Mucosa of descending colon (tissue), 3 donors: ENCODE results near the gene ABHD2. TPM values are rescaled to one million over a fixed set of nuclear protein-coding genes. Genes with fewer than 3 reads are reported as not detected.

Experiments
- ATAC-seq: fragments of 200-7000 bp; cut with Tn5 transposase; one replicate; pipeline ENCODE4 v1.9.1; 2020; ENCODE audit warnings: mild to moderate bottlenecking, moderate library complexity
- DNase-seq, 3 donors: peaks; one replicate each; pipeline ENCODE4 v3.0.0-alpha.2; 2020
- H3K36me3 ChIP-seq: fragments of 200-600 bp; one replicate; pipeline ENCODE4 v1.8.0; 2021; ENCODE audit warnings: low read depth, mild to moderate bottlenecking
- H3K4me1 ChIP-seq: fragments of 200-600 bp; one replicate; pipeline ENCODE4 v1.8.0; 2021; ENCODE audit warnings: low read depth, mild to moderate bottlenecking
- H3K4me3 ChIP-seq: fragments of 200-600 bp; one replicate; pipeline ENCODE4 v1.8.0; 2021; ENCODE audit warnings: mild to moderate bottlenecking
- H3K9me3 ChIP-seq: fragments of 200-600 bp; one replicate; pipeline ENCODE4 v1.8.0; 2021; ENCODE audit warnings: mild to moderate bottlenecking
- CTCF ChIP-seq: fragments of 200-600 bp; IDR thresholded peaks from one replicate; pipeline ENCODE4 v1.8.0; 2022; ENCODE audit warnings: antibody characterized with exemption, mild to moderate bottlenecking
- intact Hi-C, 2 donors: fragments of 100-400 bp; cut with DNase I in 1 of 2; cut with micrococcal nuclease in 1 of 2; formaldehyde crosslinking; loops; one replicate each; pipeline versions ENCODE4 v1.11.0 to v1.11.1; 2022; cut with DNase I, micrococcal nuclease
- total RNA-seq, 3 donors: library from RNA; stranded (reverse); fragmentation: NEBNext Ultra II Directional in 2 of 3; extraction: Animal tissue kit (Norgen Biotek cat#: 25700) in 2 of 3; gene quantifications; one replicate each; pipeline versions ENCODE4 v1.2.1 to v1.2.4, GENCODE V29; 2021 to 2023
- donor health status: DM: no; HTN: no; CAD: no; lungs with moderate emphysema.
- donor health status: DM: no; HTN: no; CAD: no.
- donor health status: DM: no; HTN: yes; CAD: no.

The ABHD2 gene
- total RNA-seq, 3 donors from 2014 or later: 82.2 to 156 (median 92.7) TPM

DNA sequence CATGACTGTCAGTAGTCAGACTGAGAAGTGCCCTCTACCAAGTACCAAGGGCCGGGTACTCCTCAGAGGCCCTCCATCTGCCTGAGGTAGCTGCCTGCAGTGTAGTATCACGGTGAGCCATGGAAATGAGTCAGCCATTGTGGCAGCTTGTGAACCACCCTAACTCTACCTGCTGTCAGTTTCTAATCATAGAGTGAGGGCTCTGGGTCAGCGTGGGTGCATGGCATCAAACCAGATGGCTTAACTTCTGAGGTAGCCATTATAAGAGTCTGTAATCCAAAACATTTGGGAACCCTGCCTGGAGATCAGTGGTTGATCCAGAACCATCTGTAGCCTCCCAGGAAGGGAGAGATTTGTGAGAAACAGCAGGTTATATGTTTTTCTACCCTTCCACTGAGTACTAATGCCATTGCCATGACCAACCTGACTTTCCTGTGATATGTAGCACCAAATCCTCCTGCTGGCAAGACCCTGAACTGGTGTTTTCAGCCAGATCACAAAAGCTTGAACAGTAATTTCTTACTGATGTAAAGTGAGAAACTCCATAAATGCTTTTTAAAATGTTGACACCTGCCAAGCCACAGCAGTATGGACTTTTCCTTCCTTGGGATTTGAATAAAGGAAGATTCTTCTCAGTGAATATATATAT, 38.9 kb downstream of the ABHD2 start:
- TF ChIP-seq CTCF: no peak
- H3K36me3 ChIP-seq: no peaks in the 10 kb centered on the region
- intact Hi-C loops: loop anchor here in 1 of 2 donors (5.0 kb wide), 1 partner anchor 70 kb away; no protein-coding TSS in a partner anchor
- H3K4me3 ChIP-seq: no peak overlapping the region
- DNase-seq (no peak), ATAC-seq (no peak)
- H3K9me3 ChIP-seq: no peaks in the 10 kb centered on the region
- H3K4me1 ChIP-seq: peaks cover 5% of the 10 kb centered on the region

DNA sequence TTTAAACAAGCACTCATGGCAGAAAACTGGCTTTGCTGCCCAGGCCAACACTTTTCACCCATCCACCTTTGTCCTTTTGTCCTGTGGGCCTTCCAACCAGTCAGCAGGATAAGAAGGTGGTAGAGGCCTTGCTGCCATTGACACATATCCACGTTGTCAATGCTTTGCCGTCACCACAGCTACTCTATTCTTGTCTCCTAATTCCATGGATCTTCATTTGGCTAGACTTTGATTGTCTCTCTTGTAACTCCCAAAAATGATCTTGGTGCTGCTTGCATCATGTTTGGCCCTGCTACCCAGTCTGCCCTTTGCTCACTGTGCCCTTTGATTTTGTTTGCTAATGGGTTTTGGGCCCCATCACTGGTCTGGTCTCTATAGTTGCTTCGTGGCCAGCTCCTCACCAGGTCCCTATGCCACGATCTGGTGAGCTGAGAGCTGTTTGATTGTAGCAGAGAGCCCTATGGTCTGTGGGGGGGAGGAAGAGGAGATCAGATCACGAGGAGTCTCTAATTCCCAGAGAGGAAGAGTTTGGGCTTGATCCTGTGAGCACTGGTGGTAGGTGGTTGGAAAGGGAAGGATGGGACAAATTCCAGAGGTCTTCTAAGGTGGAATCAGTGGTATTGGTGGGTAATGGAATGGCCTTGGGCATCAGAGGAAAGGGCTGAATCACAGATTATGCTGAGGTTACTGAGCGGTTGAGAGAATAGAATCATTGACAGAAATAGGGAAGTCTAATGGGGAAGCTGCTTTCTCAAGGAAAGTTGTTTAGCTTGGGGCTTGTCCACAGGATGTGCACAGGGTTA, 40.3 kb downstream of the ABHD2 start:
- intact Hi-C loops: loop anchor here in 1 of 2 donors (5.0 kb wide), 1 partner anchor 71 kb away; no protein-coding TSS in a partner anchor
- no peaks in the 10 kb centered on the region for H3K36me3 ChIP-seq
- H3K4me3 ChIP-seq: no peak overlapping the region
- no peak for DNase-seq
- no peak for TF ChIP-seq CTCF
- peak; percentile 22 for ATAC-seq
- H3K9me3 ChIP-seq: no peaks in the 10 kb centered on the region
- peaks cover 3% of the 10 kb centered on the region for H3K4me1 ChIP-seq

GRCh38 chr15:89129123-89129815, 41.0 kb downstream of the ABHD2 start:
- intact Hi-C loops: loop anchor here in 1 of 2 donors (5.0 kb wide), 1 partner anchor 72 kb away; no protein-coding TSS in a partner anchor
- Histone ChIP-seq H3K4me1 (peaks cover 3% of the 10 kb centered on the region), H3K4me3 (no peak overlapping the region), H3K9me3 (no peaks in the 10 kb centered on the region), H3K36me3 (no peaks in the 10 kb centered on the region)
- TF ChIP-seq CTCF: peak; percentile 61
- ATAC-seq: peak; percentile 66
- peak in 2 of 3 donors; percentile 77 to 80 for DNase-seq

- ATAC-seq (no peak), DNase-seq (no peak)
- H3K4me1 ChIP-seq: peaks cover 3% of the 10 kb centered on the region
- H3K36me3 ChIP-seq: no peaks in the 10 kb centered on the region
- intact Hi-C loops: loop anchor here (5.0 to 10.0 kb wide), 2 partner anchors 72 to 75 kb away; no protein-coding TSS in a partner anchor
- no peak overlapping the region for H3K4me3 ChIP-seq
- TF ChIP-seq CTCF: no peak
- no peaks in the 10 kb centered on the region for H3K9me3 ChIP-seq
These were observed 41.5 kb downstream of the ABHD2 start for GRCh38 chr15:89129816-89130134.

DNA sequence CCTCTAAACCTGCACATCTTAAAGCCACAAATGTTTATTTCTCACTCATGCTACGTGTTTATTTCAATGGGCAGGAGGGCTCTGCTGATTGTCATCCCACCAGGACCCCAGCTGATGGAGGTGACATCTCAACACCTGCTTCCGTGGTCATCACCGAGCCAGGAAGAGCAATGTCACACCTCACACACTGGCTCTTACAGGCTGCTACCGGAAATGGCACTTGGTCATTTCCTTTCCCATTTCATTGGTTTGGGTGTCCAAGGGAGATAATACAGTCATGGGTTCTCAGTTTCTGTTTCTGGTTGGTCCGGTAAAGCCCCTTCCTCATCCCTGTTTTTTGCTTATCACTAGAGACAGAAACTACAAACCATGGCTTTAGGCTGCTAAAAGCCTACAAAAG, 41.9 kb downstream of the ABHD2 start:
- intact Hi-C loops: loop anchor here in 1 of 2 donors (10.0 kb wide), 1 partner anchor 75 kb away; no protein-coding TSS in a partner anchor

More for the DNA sequence above, 41.9 kb downstream of the ABHD2 start:
- Histone ChIP-seq H3K4me1 (peaks cover 3% of the 10 kb centered on the region), H3K9me3 (no peaks in the 10 kb centered on the region), H3K36me3 (no peaks in the 10 kb centered on the region), H3K4me3 (no peak overlapping the region)
- ATAC-seq (no peak), DNase-seq (no peak)
- no peak for TF ChIP-seq CTCF
